GM12878 (cell line): ENCODE results near the gene PCDH1. TPM values are rescaled to one million over a fixed set of nuclear protein-coding genes. Genes with fewer than 3 reads are reported as not detected.

Experiments
- ATAC-seq: fragments of 200-7000 bp; cut with Tn5 transposase; 3 replicates; pipeline ENCODE4 v1.9.1; 2020; ENCODE audit warnings: mild to moderate bottlenecking, moderate library complexity
- BruUV-seq: library from RNA; stranded (reverse); fragments of 400-500 nt; replicated peaks from 2 replicates; lab custom pipeline; 2021; lab: Mats Ljungman, UMichigan
- CTCF ChIA-PET: fragments of 300-600 bp; sonication (Branson Sonifier 250); formaldehyde crosslinking; extraction: SDS; loops from one replicate; lab custom pipeline; 2021; ENCODE audit warnings: inconsistent platforms; lab: Yijun Ruan, JAX
- POLR2A ChIA-PET: fragments of 350-600 bp; formaldehyde crosslinking; extraction: SDS; loops from one replicate; lab custom pipeline; 2021; ENCODE audit warnings: inconsistent platforms; lab: Charles Lee
- RAD21 ChIA-PET: fragments of 300-600 bp; sonication (Branson Sonifier 250); formaldehyde crosslinking; loops from one replicate; lab custom pipeline; 2023; ENCODE audit warnings: antibody characterized with exemption; ENCODE audit not compliant: unreplicated experiment; lab: Charles Lee
- SMC1A ChIA-PET: fragments of 300-600 bp; sonication (Branson Sonifier 250); formaldehyde crosslinking; loops from one replicate; lab custom pipeline; 2023; ENCODE audit not compliant: unreplicated experiment, uncharacterized antibody; lab: Charles Lee
- DNase-seq: peaks from one replicate; pipeline ENCODE4 v3.0.0-alpha.2; 2011; ENCODE audit warnings: low read depth, low spot score
- FAIRE-seq: peaks from 3 replicates; lab custom pipeline; 2011; peaks lifted over from hg19 to GRCh38; lab: Jason Lieb, UNC
- H2AFZ ChIP-seq: 2 replicates; pipeline ENCODE4 v1.6.0; 2011; ENCODE audit warnings: low read depth, low read length, control low read depth; ENCODE audit not compliant: control insufficient read depth
- H3K27ac ChIP-seq: 2 replicates; pipeline ENCODE4 v1.5.1; 2011; ENCODE audit warnings: control low read depth; ENCODE audit not compliant: control insufficient read depth, insufficient read depth
- H3K27me3 ChIP-seq, 2 experiments: replicated peaks in 1 of 2; 2 replicates each; pipeline versions ENCODE4 v1.6.0 to v1.6.1; 2011; ENCODE audit warnings: low read length in 1 of 2; ENCODE audit not compliant: control insufficient read depth in 2 of 2, insufficient read depth in 2 of 2
- H3K36me3 ChIP-seq, 2 experiments: 2 replicates each; pipeline ENCODE4 v1.5.1; 2011; ENCODE audit warnings: low read length in 1 of 2; ENCODE audit not compliant: control insufficient read depth in 2 of 2, insufficient read depth in 2 of 2
- H3K4me1 ChIP-seq: 2 replicates; pipeline ENCODE4 v1.6.1; 2011; ENCODE audit warnings: mild to moderate bottlenecking, low read length, moderate library complexity, mixed read lengths; ENCODE audit not compliant: control insufficient read depth, insufficient read depth
- H3K4me2 ChIP-seq: 2 replicates; pipeline ENCODE4 v1.6.0; 2011; ENCODE audit warnings: control low read depth; ENCODE audit not compliant: control insufficient read depth, insufficient read depth
- H3K4me3 ChIP-seq: fragments of 200-600 bp; sonication (generic); 2 replicates; pipeline ENCODE4 v1.5.1; 2016
- H3K79me2 ChIP-seq: 2 replicates; pipeline ENCODE4 v1.6.0; 2011; ENCODE audit warnings: low read length; ENCODE audit not compliant: control insufficient read depth, insufficient read depth
- H3K9ac ChIP-seq: 2 replicates; pipeline ENCODE4 v1.8.0; 2011; ENCODE audit warnings: low read length, control low read depth, mixed read lengths; ENCODE audit not compliant: control insufficient read depth, insufficient read depth
- H3K9me3 ChIP-seq: replicated peaks from 3 replicates; pipeline ENCODE4 v1.5.1; 2011; ENCODE audit warnings: mild to moderate bottlenecking, low read length; ENCODE audit not compliant: control insufficient read depth, insufficient read depth
- H4K20me1 ChIP-seq: 2 replicates; pipeline ENCODE4 v1.6.0; 2011; ENCODE audit not compliant: control insufficient read depth, insufficient read depth
- BHLHE40 ChIP-seq, 2 experiments: fragments of 450-650 bp in 1 of 2; IDR thresholded peaks; 2 replicates each; pipeline ENCODE4 v1.6.1; 2011 to 2017; ENCODE audit warnings: low read depth in 2 of 2, borderline replicate concordance in 1 of 2, improper control_type of control experiment in 1 of 2, low read length in 1 of 2, mild to moderate bottlenecking in 1 of 2
- BRCA1 ChIP-seq: IDR thresholded peaks from 2 replicates; pipeline ENCODE4 v1.6.1; 2011; ENCODE audit warnings: low read depth, low read length, improper control_type of control experiment
- CBX5 ChIP-seq: sonication (generic); IDR thresholded peaks from 2 replicates; pipeline ENCODE4 v1.6.1; 2016; ENCODE audit warnings: low read depth, moderate library complexity, mild to moderate bottlenecking, inconsistent platforms
- CEBPB ChIP-seq, 2 experiments: fragments of 150-350 bp in 1 of 2; IDR thresholded peaks; 2 replicates each; pipeline ENCODE4 v1.6.1; 2012 to 2014; ENCODE audit warnings: low read depth in 2 of 2, low read length in 2 of 2, borderline replicate concordance in 1 of 2, inconsistent platforms in 1 of 2
- FOXK2 ChIP-seq: fragments of 450-650 bp; IDR thresholded peaks from 2 replicates; pipeline ENCODE4 v1.6.1; 2017; ENCODE audit warnings: mild to moderate bottlenecking, moderate library complexity
- HDAC2 ChIP-seq: fragments of 200-600 bp; sonication (generic); IDR thresholded peaks from 2 replicates; pipeline ENCODE4 v1.6.1; 2017
- HDGF ChIP-seq: fragments of 450-650 bp; IDR thresholded peaks from 2 replicates; pipeline ENCODE4 v1.6.1; 2016; ENCODE audit warnings: antibody characterized with exemption
- IKZF2 ChIP-seq, 2 experiments: fragments of 450-650 bp; IDR thresholded peaks; 2 replicates each; pipeline ENCODE4 v1.6.1; 2017; ENCODE audit warnings: mild to moderate bottlenecking in 2 of 2, moderate library complexity in 2 of 2
- JUND ChIP-seq: IDR thresholded peaks from 2 replicates; pipeline ENCODE4 v1.6.1; 2012; ENCODE audit warnings: low read depth, mild to moderate bottlenecking, low read length, improper control_type of control experiment, moderate library complexity
- KAT2A ChIP-seq: conservative IDR thresholded peaks from 2 replicates; pipeline ENCODE4 v1.6.1; 2011; ENCODE audit warnings: low read depth, low read length; ENCODE audit not compliant: control insufficient read depth
- MEF2B ChIP-seq: fragments of 450-650 bp; IDR thresholded peaks from 2 replicates; pipeline ENCODE4 v1.6.1; 2018; ENCODE audit warnings: mild to moderate bottlenecking, moderate library complexity; ENCODE audit not compliant: partially characterized antibody, poor library complexity, severe bottlenecking
- NBN ChIP-seq: fragments of 450-650 bp; IDR thresholded peaks from 2 replicates; pipeline ENCODE4 v1.6.1; 2016
- NFIC ChIP-seq: IDR thresholded peaks from 2 replicates; pipeline ENCODE4 v1.6.1; 2012; ENCODE audit warnings: low read depth, mild to moderate bottlenecking, inconsistent platforms, low read length, moderate library complexity
- RELB ChIP-seq: fragments of 450-650 bp; IDR thresholded peaks from 2 replicates; pipeline ENCODE4 v1.6.1; 2017; ENCODE audit warnings: low read depth, mild to moderate bottlenecking, moderate library complexity
- ZNF274 ChIP-seq: IDR thresholded peaks from one replicate; pipeline ENCODE4 v1.8.0; 2011; ENCODE audit not compliant: insufficient read length, insufficient read depth
- WGBS: methylation state at CpG from one replicate; pipeline ENCODE4 v1.1.6; 2016; ENCODE audit warnings: low lambda C conversion rate; ENCODE audit not compliant: insufficient replicate concordance, insufficient coverage; ENCODE audit errors: missing lambda C conversion rate; 5-methylcytosine and 5-hydroxymethylcytosine counted together
- in situ Hi-C: fragments of 300-500 bp; cut with MboI; formaldehyde crosslinking; loops from 9 replicates; pipeline ENCODE4 v1.14.3; 2018; ENCODE audit warnings: mixed read lengths
- intact Hi-C: fragments of 100-400 bp; cut with micrococcal nuclease; formaldehyde crosslinking; loops from one replicate; pipeline ENCODE4 v1.14.2; 2022; ENCODE audit not compliant: unreplicated experiment
- polyA plus RNA-seq, 11 experiments: library from polyadenylated mRNA; depleted of rRNA in 4 of 11; unstranded in 6 of 11; stranded (reverse) in 5 of 11; fragments of >200 nt; fragmentation: Nextera tagmentation in 4 of 11; fragmentation: Illumina TruSeq in 1 of 11; extraction: Ambion mirVana in 4 of 11; extraction: Trizol in 1 of 11; gene quantifications; 1 replicate in 1 of 11; 2 replicates in 10 of 11; pipeline versions ENCODE4 v1.2.1 to v1.2.3, GENCODE V29; 2011 to 2016; ENCODE audit warnings: inconsistent platforms in 2 of 11, missing spikeins in 2 of 11, low read depth in 1 of 11
- total RNA-seq, 4 experiments: library from RNA; depleted of rRNA in 3 of 4; stranded (reverse); fragments of >200 nt in 3 of 4; fragmentation: Illumina TruSeq in 1 of 4; extraction: Trizol in 1 of 4; gene quantifications; 2 replicates each; pipeline versions ENCODE4 v1.2.1 to v1.2.3, GENCODE V29; 2013 to 2021
- TF ChIP-seq, protein P1 (sequence below): fragments of 450-650 bp; IDR thresholded peaks from 2 replicates; pipeline ENCODE4 v1.6.1; 2018; ENCODE audit warnings: mild to moderate bottlenecking, low read depth, moderate library complexity; ENCODE audit not compliant: partially characterized antibody
- TF ChIP-seq, protein P2 (sequence below): IDR thresholded peaks from 2 replicates; pipeline ENCODE4 v1.6.1; 2012; ENCODE audit warnings: low read length, inconsistent platforms

The PCDH1 gene
- total and polyA plus RNA-seq, 10 of the 15 experiments (the other 5 are each of a cell fraction or from before 2014, with no cell fraction given): 0.07 to 0.36 (median 0.16) TPM; not detected in 7

DNA sequence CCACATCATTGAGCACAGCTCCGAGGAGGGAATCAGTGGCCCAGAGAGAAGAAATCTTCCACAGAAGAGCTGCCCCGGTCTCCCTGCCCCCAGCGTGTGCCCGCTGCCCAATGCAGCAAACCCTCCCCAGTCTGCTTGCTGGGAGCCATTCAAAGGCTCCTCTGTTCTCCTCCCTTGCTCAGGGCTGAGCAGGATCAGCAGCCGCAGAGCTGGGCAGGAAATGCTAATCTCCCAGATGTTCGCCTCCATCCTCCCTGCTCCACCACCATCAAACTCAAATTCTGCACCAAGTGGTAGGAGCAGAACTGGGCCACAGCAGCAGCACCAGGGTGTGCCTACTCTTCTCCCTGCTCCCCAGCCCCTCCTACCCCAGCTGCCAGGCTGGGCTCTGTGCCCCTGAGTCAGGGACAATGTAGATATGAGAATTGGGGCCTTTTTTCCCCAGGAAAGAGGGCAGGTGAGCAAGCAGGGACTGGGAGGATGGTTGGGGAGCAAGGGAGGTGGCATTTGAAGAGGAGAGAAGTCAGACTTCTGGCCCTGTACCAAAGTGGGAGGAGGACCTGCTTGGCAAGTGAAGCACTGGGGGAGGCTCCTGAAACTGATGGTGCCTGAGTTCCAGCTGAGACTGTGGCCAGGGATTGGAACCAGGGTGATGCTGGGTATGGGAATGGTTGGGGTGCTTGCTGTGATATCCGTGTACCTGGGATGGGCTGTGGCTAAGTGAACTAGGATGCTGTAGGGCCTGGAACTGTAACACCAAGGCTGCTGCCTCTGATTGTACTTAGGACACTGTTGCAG, 1.9 kb upstream of the PCDH1 start (continued):
- TF ChIP-seq, protein P1, sequence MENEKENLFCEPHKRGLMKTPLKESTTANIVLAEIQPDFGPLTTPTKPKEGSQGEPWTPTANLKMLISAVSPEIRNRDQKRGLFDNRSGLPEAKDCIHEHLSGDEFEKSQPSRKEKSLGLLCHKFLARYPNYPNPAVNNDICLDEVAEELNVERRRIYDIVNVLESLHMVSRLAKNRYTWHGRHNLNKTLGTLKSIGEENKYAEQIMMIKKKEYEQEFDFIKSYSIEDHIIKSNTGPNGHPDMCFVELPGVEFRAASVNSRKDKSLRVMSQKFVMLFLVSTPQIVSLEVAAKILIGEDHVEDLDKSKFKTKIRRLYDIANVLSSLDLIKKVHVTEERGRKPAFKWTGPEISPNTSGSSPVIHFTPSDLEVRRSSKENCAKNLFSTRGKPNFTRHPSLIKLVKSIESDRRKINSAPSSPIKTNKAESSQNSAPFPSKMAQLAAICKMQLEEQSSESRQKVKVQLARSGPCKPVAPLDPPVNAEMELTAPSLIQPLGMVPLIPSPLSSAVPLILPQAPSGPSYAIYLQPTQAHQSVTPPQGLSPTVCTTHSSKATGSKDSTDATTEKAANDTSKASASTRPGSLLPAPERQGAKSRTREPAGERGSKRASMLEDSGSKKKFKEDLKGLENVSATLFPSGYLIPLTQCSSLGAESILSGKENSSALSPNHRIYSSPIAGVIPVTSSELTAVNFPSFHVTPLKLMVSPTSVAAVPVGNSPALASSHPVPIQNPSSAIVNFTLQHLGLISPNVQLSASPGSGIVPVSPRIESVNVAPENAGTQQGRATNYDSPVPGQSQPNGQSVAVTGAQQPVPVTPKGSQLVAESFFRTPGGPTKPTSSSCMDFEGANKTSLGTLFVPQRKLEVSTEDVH: no peak
- TF ChIP-seq FOXK2: no peak
- TF ChIP-seq KAT2A: no peak
- no peak for TF ChIP-seq IKZF2 (IDR thresholded peaks at IDR 0.05)
- TF ChIP-seq NFIC: no peak
- TF ChIP-seq BHLHE40 (IDR thresholded peaks at IDR 0.05; ENCODE audit: borderline replicate concordance in 1 of 2, low read depth in 2 of 2, low read length in 1 of 2): no peak
- TF ChIP-seq BRCA1: no peak

- Histone ChIP-seq H3K9ac (no peak overlapping the region), H3K36me3 (no peaks in the 10 kb centered on the region), H3K27ac (no peak overlapping the region), H3K27me3 (peaks cover 18 to 29% of the 10 kb centered on the region in 2 experiments), H3K79me2 (no peaks in the 10 kb centered on the region), H4K20me1 (0 out of 2 replicates have a peak, but pooled peaks cover 3% of the 10 kb centered on the region), H3K4me1 (peaks cover 37% of the 10 kb centered on the region), H3K4me2 (no peak overlapping the region), H3K4me3 (no peak overlapping the region), H3K9me3 (no peaks in the 10 kb centered on the region), H2AFZ (no peak overlapping the region)
- RAD21 ChIA-PET: interaction anchor here (0.6 to 5.0 kb wide), 19 partner anchors 12 to 776 kb away, joined by 3 to 67 read pairs (median 4); partner anchors contain the start of gene DELE1
- BruUV-seq: no TSS peak
- in situ Hi-C loops (no loop called here), intact Hi-C loops (loop anchor here (1.0 to 10.0 kb wide), 4 partner anchors 67 to 265 kb away; no protein-coding TSS in a partner anchor)
- FAIRE-seq (no peak), DNase-seq (no peak), ATAC-seq (no peak)
- CTCF ChIA-PET: interaction anchor here (0.5 to 7.3 kb wide), 47 partner anchors 8 to 819 kb away, joined by 3 to 97 read pairs (median 5); partner anchors contain the start of genes DELE1, HDAC3, RELL2 and RNF14
- POLR2A ChIA-PET: interaction anchor here (1.6 to 1.8 kb wide), 2 partner anchors 44 to 178 kb away, joined by 4 to 7 read pairs; partner anchors contain the start of gene DELE1
- WGBS: 0% methylated on average over 2 of the region's 2 CpGs
- SMC1A ChIA-PET: interaction anchor here (0.7 to 4.2 kb wide), 14 partner anchors 11 to 192 kb away, joined by 3 to 39 read pairs (median 4); no protein-coding TSS in a partner anchor
- no peak for TF ChIP-seq JUND
- TF ChIP-seq CEBPB (IDR thresholded peaks at IDR 0.05; ENCODE audit: borderline replicate concordance in 1 of 2, low read depth in 2 of 2, low read length in 2 of 2): no peak
- TF ChIP-seq, protein P2, sequence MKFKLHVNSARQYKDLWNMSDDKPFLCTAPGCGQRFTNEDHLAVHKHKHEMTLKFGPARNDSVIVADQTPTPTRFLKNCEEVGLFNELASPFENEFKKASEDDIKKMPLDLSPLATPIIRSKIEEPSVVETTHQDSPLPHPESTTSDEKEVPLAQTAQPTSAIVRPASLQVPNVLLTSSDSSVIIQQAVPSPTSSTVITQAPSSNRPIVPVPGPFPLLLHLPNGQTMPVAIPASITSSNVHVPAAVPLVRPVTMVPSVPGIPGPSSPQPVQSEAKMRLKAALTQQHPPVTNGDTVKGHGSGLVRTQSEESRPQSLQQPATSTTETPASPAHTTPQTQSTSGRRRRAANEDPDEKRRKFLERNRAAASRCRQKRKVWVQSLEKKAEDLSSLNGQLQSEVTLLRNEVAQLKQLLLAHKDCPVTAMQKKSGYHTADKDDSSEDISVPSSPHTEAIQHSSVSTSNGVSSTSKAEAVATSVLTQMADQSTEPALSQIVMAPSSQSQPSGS: no peak
- 0 out of 2 replicates have a peak, but pooled peaks have one; percentile 8 for TF ChIP-seq HDGF
- no peak for TF ChIP-seq MEF2B
- 0 out of 2 replicates have a peak, but pooled peaks have one; percentile 4 for TF ChIP-seq RELB
- no peak for TF ChIP-seq HDAC2
- peak; percentile 10; the same call in 1 of the 2 replicates for TF ChIP-seq NBN
- TF ChIP-seq CBX5: 0 out of 2 replicates have a peak, but pooled peaks have one; percentile 8
- TF ChIP-seq ZNF274: no peak
Observed at GRCh38 chr5:141879426-141879759, 1.2 kb upstream of the PCDH1 start.
